Activated CD4-positive, CD25-positive, alpha-beta regulatory T cell (primary cell): ENCODE data around the gene TDRKH.
"Not testable (repeated sequence)": the region's sequence is repeated elsewhere in the genome, so short reads cannot be mapped to it uniquely, and the experiment has no call there.

Experiments used
- DNase-seq, 4 experiments: peaks; one replicate each; lab custom pipeline; 2025; lab: John Stamatoyannopoulos, UW

Gene TDRKH

DNA sequence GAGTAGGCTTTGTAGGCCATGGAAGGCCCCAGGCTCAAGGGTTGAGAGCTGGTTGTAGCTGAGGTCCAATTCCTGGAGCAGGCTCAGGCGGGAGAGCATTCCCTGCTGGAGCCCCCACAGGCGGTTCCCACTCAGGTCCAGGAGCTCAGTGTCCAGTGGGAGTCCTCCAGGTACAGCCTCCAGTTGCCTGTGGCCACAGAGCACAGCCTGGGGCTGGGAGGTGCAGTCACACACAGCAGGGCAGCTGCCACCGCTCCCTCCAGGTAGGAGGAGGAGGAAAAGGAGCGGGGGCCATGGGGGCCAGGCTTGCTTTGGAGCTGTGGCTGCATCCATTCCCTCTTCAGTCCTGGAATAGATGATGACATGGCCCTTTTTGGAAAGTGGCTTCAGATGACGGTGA is 12.1 kb upstream of the TDRKH start:
- no peak for DNase-seq

GRCh38 chr1:151801846-151802245 is 11.5 kb upstream of the TDRKH start:
- DNase-seq, result no peak

- no peak for DNase-seq
Observed at GRCh38 chr1:151801310-151801820, 11.1 kb upstream of the TDRKH start.

DNA sequence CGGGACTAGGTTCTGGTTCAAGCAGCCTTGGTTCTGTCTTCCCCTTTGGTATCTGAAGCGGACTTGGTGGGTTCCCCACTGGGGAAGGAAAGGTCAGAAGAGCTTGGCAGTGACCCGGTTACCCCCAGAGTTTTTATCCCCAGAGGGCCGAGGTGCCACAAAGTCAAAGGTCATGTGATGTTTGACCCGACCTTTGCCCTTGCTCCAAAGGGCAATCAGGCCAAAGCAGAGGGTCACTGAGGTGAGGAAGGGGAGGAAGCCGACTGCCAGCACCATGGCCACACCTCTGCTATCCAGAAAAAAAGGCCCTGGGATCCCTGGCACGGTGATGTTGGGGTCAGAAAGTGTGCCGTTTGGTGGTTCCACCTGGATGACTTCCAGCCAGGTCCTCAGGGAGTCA is 10.5 kb upstream of the TDRKH start:
- no peak for DNase-seq

DNA sequence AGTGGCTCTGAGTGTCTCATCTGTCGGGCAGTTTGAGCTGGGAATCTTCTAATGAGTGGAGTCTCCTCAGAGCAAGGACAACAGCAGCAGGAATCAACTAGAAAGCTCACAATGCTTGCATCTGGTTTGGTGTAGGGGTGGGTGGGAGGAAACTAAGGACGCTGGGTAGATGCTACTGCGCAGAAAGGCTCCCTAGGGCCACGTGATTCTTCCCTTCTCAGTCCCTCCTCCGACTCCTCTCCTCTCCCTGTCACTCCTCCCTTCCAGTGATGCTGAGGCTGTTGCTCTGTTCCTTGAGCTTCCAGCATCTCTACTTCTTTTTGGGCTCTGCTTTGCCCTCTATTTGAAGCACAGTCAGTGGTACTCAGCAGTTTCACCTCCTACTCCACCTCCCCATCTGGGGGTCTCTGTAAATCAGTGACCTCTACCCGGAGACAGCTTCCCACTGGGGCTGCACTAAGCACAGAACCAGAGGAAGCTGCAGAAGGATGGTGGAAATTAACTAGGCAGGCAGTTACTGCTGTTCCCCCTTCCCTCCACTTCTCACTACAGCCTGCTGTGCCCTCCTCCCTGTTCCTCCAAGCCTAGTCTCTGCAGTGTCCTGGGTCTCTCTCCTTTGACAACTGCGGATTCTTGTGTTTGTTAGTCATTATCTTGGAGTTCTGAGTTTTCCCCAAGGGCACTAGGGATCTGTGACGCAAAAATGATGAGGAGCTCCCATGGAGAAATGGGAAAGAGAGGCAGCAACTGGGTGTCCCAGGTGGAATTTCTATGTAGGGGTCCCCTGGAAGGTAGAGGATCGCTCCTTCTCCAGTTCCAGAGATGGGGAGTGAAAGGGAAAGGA is 9.1 kb upstream of the TDRKH start:
- no peak for DNase-seq

DNA sequence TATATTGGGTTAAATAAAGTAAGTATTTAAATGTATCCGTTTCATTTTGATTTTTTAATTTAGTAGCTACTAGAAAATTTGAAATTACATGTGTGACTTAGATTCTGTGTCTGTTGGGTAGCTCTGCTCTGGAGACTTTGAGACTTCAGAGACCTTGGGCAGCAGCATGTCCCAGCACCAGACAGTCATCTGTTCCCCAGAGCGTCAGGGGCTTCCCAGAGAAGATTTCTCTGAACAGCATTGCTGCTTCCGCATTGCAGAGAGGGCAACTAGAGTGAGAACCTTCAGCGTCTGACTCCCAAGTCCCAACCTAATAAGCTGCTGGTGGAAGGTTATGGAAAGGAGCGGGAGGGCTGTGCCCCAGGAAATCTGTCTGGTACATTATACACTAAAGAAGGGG is 8.3 kb upstream of the TDRKH start:
- no peak for DNase-seq

DNA sequence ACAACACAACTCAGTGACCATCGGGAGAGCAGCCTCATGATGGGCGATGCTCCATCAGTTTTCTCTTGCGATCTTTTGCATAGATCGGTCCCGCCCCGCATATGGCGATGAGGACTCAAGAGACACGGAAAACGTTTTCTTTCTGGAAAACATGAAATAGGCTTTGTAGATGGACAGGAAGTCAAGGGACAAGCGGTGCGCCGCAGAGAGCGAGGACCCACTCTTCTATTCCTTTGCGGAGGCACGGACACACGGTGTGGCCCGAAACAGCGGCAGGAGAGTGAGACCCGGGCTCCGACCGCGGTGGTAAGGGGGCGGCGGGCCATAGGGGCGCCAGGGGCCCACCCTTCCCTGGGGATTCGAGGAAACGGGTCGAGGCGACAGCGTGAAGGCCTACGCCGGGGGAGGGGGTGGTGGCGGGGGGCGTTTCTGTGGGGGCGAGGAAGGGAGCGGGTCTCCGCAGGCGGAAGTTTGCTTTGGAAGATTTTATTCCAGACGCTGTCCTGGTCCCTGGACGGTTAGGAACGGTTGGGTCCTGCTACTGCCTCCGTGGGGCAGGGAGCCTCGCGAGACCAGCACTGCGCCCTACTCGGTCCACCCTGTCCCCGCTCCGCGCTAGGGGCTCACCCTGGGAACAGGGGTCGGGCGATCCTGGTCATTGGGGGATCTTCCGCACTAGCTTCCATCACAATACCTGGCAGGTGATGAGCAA is 796 bp upstream of the TDRKH start:
- no peak for DNase-seq

GRCh38 chr1:151787689-151788088 is 2.6 kb downstream of the TDRKH start:
- no peak for DNase-seq

GRCh38 chr1:151783796-151784195 is 6.5 kb downstream of the TDRKH start:
- DNase-seq, result no peak

- DNase-seq, result no peak
Observed at GRCh38 chr1:151782741-151783140, 7.6 kb downstream of the TDRKH start.

GRCh38 chr1:151782026-151782425 is 8.3 kb downstream of the TDRKH start:
- not testable (repeated sequence) for DNase-seq

GRCh38 chr1:151780736-151781135 is 9.6 kb downstream of the TDRKH start:
- not testable (repeated sequence) for DNase-seq

DNA sequence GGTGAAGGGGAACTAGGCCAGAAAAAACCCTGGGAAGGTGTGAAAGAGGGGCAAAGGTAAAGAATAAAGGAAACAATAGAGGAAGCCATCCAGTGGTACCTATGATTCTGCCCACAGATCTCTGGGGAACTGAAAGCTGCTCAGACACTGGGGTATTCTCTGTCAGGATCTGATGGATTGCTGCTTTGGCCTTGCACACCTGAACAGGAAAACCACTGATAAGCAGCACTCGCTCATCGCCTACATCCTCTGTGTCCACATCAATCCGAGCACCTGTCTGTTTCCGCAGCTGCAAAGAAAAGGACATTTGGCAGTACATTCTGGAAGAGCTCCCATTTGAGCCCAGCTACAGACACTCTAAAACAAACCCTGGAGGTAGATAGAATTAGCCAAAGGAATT is 10.4 kb downstream of the TDRKH start:
- no peak for DNase-seq

GRCh38 chr1:151777317-151777716 is 13.0 kb downstream of the TDRKH start:
- no peak for DNase-seq

GRCh38 chr1:151776665-151777062 is 13.6 kb downstream of the TDRKH start:
- no peak for DNase-seq

- no peak for DNase-seq
Observed at GRCh38 chr1:151775894-151776664, 14.2 kb downstream of the TDRKH start.

GRCh38 chr1:151774256-151774922 is 15.9 kb downstream of the TDRKH start:
- DNase-seq, result no peak

- DNase-seq, result no peak
Observed at GRCh38 chr1:151773702-151774101, 16.6 kb downstream of the TDRKH start.

GRCh38 chr1:151769270-151769669 is 21.0 kb downstream of the TDRKH start:
- not testable (repeated sequence) for DNase-seq

DNA sequence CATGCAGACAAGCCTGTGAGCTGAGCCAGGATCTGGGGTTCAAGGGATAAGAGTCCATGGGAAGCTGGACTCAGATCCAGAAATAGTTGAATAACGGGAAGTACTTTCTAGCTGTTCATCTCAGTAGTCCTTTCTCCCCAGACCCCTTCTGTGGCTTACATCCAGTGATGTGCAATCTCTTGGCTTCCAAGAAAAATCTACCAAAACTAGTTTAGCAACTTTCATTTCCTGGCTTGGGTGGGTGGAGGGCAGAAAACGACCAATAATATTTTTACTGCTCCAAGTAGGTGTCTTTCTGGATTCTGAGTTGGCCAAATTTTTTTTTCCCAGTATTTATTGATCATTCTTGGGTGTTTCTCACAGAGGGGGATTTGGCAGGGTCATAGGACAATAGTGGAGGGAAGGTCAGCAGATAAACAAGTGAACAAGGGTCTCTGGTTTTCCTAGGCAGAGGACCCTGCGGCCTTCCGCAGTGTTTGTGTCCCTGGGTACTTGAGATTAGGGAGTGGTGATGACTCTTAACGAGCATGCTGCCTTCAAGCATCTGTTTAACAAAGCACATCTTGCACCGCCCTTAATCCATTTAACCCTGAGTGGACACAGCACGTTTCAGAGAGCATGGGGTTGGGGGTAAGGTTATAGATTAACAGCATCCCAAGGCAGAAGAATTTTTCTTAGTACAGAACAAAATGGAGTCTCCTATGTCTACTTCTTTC is 21.8 kb downstream of the TDRKH start:
- not testable (repeated sequence) for DNase-seq

GRCh38 chr1:151763990-151764389 is 26.3 kb downstream of the TDRKH start:
- no peak for DNase-seq
